AG10803 (cell line): ENCODE results near the gene GATAD2B.

Source experiments
- DNase-seq: peaks from one replicate; pipeline ENCODE4 v3.0.0; 2010; ENCODE audit warnings: low read depth
- H3K4me3 ChIP-seq: 2 replicates; pipeline ENCODE4 v1.5.1; 2011; ENCODE audit warnings: mild to moderate bottlenecking, low read length, control low read depth
- TF ChIP-seq, protein P1 (sequence below): conservative IDR thresholded peaks from 2 replicates; pipeline ENCODE4 v1.5.1; 2011; ENCODE audit warnings: mild to moderate bottlenecking, low read length, control low read depth, inconsistent platforms

Gene GATAD2B

DNA sequence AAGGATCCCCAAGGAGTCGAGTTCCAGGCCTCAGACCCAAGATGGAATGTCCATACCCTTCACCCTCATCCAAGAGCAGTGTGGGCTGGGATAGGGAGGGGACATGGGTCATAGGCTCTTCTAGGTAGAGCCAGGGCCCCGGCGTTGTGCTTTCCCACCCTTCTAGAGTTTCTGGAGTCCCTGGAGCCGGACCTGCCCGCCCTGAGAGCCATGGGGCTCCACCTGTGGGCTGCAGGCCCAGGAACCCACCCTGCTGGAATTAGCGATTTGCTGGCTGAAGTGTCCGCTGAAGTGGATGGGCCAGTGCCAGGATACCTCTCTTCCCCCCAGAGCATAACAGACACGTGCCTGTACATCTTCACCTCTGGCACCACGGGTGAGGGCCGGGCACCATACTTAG, 146.4 kb downstream of the GATAD2B start:
- TF ChIP-seq, protein P1, sequence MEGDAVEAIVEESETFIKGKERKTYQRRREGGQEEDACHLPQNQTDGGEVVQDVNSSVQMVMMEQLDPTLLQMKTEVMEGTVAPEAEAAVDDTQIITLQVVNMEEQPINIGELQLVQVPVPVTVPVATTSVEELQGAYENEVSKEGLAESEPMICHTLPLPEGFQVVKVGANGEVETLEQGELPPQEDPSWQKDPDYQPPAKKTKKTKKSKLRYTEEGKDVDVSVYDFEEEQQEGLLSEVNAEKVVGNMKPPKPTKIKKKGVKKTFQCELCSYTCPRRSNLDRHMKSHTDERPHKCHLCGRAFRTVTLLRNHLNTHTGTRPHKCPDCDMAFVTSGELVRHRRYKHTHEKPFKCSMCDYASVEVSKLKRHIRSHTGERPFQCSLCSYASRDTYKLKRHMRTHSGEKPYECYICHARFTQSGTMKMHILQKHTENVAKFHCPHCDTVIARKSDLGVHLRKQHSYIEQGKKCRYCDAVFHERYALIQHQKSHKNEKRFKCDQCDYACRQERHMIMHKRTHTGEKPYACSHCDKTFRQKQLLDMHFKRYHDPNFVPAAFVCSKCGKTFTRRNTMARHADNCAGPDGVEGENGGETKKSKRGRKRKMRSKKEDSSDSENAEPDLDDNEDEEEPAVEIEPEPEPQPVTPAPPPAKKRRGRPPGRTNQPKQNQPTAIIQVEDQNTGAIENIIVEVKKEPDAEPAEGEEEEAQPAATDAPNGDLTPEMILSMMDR: no peak
- DNase-seq: no peak
- peak overlapping the region; percentile 72 for H3K4me3 ChIP-seq

DNA sequence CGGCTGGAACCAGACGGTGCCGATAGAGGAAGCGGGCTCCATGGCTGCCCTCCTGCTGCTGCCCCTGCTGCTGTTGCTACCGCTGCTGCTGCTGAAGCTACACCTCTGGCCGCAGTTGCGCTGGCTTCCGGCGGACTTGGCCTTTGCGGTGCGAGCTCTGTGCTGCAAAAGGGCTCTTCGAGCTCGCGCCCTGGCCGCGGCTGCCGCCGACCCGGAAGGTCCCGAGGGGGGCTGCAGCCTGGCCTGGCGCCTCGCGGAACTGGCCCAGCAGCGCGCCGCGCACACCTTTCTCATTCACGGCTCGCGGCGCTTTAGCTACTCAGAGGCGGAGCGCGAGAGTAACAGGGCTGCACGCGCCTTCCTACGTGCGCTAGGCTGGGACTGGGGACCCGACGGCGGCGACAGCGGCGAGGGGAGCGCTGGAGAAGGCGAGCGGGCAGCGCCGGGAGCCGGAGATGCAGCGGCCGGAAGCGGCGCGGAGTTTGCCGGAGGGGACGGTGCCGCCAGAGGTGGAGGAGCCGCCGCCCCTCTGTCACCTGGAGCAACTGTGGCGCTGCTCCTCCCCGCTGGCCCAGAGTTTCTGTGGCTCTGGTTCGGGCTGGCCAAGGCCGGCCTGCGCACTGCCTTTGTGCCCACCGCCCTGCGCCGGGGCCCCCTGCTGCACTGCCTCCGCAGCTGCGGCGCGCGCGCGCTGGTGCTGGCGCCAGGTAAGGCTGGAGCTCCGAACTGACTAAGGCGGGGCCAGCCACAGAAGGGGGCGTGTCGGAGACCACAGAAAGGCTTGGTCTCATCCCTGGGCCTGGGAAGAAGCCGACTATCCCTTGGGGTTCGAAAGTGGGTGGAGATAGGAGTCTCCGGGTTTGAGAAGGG, 147.1 kb downstream of the GATAD2B start:
- peak; percentile 56 for DNase-seq
- H3K4me3 ChIP-seq: peak overlapping the region; percentile 72
- TF ChIP-seq, protein P1: no peak

DNA sequence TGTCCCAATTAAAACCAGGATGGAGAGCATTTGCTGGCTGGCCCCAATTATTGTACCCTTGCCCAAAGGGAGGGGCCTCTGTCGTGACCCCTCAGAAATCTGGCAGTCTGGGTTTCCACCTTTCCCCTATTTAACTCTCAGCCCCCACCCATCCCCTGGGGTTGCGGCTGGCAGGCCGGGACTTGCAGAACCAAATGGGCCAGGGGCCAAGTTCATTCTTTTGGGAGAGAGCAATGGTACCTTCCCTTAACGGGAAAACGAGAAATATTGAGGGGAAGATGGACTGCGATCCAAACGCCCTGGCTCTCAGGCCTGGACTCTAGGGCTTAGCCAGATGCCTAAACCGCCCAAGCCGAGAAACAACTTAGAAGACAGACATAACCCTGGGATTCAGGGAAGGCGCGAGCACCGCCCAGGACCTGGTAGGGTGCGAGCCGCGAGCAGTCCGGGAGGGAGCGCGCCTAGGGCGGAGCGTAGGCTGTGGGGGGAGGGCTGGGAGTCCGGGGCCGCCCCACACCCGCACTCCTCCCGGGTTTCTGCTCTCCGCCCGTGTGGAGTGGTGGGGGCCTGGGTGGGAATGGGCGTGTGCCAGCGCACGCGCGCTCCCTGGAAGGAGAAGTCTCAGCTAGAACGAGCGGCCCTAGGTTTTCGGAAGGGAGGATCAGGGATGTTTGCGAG, 147.9 kb downstream of the GATAD2B start, which contains the start of gene SLC27A3:
Gene SLC27A3 (plus strand): TSS at position 628 of the 678 bp plus-strand sequence. CDS start 91 bp downstream, outside the sequence.
- TF ChIP-seq, protein P1: no peak
- peak within 1 kb of the TSS; percentile 72 for H3K4me3 ChIP-seq
- DNase-seq: peak; percentile 49

DNA sequence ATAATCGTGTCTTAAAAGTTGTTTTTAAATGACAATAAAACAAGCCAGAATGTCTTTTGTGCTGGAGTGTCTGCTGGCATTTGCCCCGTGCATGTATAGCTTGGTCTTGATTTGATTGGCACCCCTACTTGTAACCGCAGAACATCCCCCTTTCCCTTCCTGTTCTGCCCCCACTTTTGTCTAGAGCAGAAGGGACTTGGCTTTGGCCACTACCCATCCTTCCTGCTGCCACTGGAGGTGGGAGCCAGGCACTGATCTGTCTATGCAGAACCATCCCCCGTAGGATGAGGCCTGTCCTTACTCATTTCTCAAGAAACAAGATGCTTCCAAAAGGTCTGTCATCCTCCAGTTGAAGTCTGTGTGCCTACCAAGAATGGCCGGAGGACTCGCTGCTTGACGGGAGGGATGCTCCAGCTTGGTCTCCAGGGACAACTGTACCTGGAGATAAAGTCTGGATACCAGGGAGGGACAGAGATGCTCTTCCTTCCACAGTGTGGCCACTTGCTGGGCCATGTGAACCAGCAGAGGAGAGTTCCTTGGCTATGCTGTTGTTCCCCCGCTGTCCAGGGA, 148.7 kb downstream of the GATAD2B start:
- no peak overlapping the region for H3K4me3 ChIP-seq
- TF ChIP-seq, protein P1: no peak
- no peak for DNase-seq

DNA sequence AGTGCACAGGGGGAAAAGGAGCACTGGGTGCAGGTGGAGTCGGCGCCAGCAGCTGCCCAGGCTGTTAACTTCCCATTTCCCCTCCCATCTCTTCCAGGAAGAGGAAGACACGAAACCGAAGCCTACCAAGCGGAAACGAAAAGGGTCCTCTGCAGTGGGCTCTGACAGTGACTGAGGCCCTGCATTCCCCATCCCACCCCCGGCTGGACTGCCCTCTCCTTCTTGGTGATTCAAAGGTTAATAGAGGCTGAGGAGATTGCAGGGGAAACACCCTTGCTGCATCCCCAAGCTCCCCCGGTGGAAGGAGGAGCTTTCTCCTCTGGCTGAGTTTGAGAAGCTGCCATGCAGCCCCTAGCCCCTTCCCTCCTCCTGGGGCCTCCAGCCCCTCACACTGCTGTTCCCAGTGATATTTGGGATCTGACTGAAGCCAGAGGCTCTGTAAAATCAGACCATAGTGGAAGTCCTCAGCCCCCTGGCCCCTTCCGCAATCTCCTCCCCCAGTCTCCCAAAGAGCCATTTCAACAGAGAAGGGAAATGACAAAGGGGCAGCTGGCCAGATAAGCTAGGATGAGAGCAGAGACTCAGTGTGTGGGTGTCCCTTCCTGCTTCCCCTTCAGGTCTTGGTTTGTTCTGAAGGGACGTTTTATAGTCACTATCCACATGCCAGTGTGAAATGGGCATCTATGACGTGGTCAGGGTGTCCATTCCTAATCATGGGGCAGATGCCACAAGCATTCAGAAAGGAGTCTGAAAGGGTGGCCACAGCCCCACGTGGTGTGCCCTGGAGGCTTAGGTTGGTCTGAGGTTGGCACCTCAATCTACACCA, 149.5 kb downstream of the GATAD2B start:
- TF ChIP-seq, protein P1: no peak
- no peak overlapping the region for H3K4me3 ChIP-seq
- DNase-seq: no peak

DNA sequence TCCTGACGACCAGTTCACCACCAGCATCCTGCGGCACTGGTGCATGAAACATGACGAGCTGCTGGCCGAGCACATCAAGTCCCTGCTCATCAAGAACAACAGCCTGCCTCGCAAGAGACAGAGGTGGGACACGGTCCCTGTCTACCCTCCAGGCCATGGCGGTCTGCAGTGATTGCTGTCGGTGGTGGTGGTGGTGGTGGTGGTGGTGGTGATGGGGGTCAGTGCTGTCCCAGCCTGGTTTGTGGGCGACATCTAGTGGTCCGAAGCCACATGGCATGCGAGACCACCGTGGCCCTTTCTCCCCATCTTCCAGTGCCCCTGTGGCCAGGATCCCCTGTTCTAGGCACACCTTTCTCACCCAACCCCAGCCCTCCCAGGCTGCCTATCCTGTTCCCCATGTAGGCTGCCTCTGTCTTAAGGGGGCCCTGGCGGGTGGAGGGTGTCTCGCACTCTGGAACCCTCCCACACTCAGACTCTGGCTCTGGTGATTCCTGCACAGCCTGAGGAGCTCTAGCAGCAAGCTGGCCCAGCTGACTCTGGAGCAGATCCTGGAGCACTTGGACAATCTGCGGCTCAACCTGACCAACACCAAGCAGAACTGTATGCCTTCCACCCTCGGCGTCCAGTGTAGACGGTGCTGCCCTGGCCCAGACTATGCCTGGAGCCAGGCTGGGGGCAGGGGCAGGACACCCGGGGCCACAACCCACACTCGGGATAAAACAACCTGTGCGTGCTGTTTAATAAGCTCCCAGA, 150.8 kb downstream of the GATAD2B start:
- TF ChIP-seq, protein P1: peak; percentile 45
- DNase-seq: no peak
- H3K4me3 ChIP-seq: no peak overlapping the region
